Inferior parietal cortex (tissue), 1 donor: Measurements from ENCODE around the gene APBA2.
"Not testable (repeated sequence)": the region's sequence is repeated elsewhere in the genome, so short reads cannot be mapped to it uniquely, and the experiment has no call there.

Experiments used
- DNase-seq: peaks from one replicate; pipeline ENCODE4 v3.0.0-alpha.2; 2016; ENCODE audit errors: extremely low spot score

APBA2 gene

DNA sequence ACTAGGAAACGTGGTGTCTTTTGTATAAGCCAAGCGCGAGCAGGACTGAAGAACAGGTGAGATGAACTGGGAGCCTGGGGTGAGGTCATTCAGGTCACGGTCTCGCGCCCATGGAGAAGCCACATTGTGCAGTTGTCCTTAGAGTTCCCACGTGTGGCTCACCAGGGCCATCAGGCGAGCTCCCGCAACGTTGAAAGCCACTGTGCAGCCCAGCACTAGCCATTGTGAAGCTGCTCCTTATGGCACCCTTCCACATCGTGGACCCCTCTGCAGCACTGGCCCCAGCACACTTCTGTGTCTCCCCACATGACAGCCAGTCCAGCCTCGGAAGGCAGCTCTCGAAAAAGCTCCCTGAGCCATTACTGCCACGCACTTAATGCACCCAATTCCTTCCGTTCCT lies 7.6 kb upstream of the APBA2 start:
- DNase-seq = no peak

GRCh38 chr15:28879551-28879950 lies 6.2 kb upstream of the APBA2 start:
- no peak for DNase-seq

- no peak for DNase-seq
These were observed 5.1 kb upstream of the APBA2 start for GRCh38 chr15:28880680-28881079.

GRCh38 chr15:28881170-28881569 lies 4.6 kb upstream of the APBA2 start:
- DNase-seq = no peak

DNA sequence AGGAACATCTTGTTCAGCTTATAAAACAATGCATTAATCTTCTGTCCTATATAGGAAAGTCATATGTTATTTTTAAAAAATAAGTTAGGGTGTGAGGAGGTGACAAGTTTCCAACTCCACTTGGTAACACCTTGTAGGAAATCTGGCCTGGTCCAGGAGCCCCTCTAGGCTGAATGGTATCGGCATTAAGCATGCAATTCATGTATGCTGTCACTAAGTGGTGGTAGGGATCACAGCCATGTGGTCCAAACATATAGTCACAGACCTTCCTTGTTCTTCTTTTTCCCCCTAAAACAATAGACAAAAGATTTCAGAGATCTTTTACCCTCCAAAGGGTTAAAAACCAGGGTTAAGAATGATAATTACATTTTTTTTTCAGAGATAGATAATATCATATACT lies 4.2 kb upstream of the APBA2 start:
- DNase-seq = no peak

DNA sequence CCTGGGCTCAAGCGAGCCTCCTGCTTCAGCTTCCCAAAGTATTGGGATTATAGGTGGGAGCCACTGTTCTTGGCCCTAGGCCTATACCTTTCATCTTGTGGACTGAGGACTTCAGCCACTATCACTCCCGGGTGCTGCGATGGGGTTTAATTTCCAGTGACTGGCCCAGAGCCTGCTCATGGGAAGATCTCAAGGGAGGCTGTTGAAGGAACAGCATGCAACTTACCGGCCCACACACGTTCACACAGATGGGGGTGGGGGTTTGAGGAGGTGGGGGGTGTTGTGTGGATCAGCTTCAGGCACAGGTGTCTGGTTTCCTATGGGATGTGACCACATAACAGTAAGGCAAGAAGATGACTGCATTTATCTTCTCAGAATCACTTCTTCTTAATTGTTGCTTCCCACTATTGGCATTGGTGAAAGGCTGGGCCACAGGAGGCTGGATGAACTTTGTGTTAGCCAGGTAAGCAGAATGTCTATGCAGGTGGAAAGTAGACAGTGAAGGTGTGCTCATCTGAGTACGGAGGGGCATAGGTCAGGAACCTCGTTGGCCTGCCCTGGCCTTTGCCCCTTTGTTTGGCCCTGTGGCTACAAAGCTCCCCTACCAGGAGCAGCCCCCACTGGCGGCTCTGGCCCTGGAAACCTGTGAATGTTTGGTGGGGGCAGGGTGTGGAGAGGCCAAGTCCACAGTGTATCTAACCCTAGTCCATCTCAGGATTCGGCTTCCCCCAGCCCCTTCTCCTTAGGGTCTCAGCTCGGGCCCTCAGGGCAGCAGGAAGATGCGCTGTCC lies 1.4 kb upstream of the APBA2 start:
- DNase-seq = no peak

- DNase-seq = no peak
These were observed 595 bp upstream of the APBA2 start for GRCh38 chr15:28885128-28885629.

- DNase-seq = no peak
These were observed 911 bp downstream of the APBA2 start for GRCh38 chr15:28886431-28887338.

DNA sequence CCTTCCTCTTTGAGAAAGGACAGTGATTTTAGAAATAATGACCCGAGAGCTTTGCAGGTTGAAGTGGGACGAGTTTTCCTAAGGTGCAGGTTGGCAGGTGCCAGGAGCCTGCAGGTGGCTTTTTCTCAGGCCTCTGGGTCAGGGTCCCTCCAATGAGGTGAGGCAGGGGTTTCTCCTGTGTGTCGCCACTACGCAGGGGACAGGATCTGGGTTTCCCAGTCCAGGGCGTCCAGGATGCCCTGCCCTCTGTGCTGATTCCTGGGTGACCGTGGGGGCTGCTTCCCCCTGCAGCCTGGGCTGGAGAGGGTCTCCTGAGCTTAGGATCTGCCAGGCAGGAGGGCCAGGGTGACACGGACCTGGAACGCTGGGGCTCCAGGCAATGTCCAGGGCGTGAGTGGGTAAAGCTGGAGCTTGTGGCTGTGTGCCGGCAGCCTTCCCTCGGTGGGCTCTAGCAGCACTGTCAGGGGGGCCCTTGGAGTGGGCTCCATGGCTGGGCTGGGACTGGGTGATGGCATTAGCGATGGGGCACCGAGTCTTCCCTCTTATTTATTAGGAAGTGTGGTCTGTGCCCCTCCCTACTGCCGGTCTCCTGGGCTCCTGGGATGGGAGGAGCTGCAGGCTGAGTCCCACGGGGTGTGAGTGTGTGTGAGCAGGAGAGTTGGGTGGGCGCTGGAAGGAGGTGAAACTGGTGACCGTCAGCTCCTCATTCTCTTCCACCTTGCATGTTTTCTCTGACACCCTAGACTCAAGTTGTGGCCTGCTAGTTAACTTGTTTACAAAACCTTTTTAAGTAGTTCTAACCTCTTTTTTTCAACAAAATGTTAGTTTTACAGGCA lies 1.8 kb downstream of the APBA2 start:
- DNase-seq = no peak

- DNase-seq = no peak
These were observed 2.6 kb downstream of the APBA2 start for GRCh38 chr15:28888302-28888894.

GRCh38 chr15:28888900-28889299 lies 3.1 kb downstream of the APBA2 start:
- no peak for DNase-seq

DNA sequence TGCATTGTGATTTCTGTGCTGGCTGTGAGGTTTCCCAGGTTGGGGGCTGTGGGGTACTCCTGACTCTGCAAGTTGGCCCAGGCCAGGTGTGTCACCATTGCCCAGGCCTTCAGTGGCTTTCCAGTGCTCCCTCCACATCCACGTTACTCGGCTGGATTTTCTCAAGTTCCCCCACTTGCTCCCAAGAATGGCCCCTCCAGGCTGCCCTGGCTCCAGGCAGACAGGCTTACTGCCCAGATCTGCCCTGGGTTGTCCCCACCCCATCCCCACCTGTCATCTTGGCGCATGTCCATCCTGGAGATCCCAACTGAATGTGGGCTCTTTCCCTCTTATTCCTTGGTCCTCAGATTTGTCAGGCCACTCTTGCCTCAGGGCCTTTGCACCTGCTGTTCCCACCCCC lies 3.6 kb downstream of the APBA2 start:
- DNase-seq = no peak

DNA sequence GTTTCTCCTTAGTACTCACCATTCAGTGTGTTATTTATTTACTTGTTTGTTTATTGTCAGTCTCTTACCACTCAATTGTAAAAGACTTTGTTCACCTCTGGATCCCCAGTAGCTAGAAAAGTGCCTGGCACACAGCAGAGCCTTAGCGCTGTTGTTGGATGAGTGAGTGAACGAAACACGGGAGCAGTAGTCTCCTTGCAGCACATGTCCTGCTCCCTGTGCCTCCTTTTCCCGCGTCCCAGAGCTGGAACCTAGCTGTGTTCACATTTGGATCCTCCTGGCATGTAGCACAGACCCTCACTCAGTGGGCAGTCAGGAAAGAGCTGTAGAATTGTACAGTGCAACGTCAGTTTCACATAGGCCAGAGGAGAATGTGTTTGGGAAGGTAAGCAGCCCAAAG lies 4.1 kb downstream of the APBA2 start:
- DNase-seq = not testable (repeated sequence)

- not testable (repeated sequence) for DNase-seq
These were observed 4.5 kb downstream of the APBA2 start for GRCh38 chr15:28890291-28890690.

- DNase-seq = no peak
These were observed 5.1 kb downstream of the APBA2 start for GRCh38 chr15:28890711-28891495.

DNA sequence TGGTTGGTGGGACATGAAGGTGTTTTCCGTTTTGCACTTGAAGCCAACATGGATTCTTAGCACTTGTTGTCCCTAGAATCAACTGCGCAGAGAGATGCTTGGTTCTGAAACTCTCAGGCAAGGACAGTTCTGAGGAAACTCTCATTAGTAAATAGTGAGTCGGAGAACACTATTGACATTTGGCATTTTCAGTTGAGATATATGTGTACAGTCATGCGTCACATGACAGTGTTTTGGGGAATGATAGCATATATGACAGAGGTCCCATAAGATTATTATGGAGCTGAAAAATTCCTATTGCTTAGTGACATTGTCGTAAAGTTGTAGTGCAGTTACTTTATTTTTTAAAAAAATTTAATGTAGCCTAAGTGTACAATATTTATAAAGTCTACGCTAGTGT lies 5.8 kb downstream of the APBA2 start:
- DNase-seq = no peak

GRCh38 chr15:28892789-28893610 lies 7.2 kb downstream of the APBA2 start:
- no peak for DNase-seq

DNA sequence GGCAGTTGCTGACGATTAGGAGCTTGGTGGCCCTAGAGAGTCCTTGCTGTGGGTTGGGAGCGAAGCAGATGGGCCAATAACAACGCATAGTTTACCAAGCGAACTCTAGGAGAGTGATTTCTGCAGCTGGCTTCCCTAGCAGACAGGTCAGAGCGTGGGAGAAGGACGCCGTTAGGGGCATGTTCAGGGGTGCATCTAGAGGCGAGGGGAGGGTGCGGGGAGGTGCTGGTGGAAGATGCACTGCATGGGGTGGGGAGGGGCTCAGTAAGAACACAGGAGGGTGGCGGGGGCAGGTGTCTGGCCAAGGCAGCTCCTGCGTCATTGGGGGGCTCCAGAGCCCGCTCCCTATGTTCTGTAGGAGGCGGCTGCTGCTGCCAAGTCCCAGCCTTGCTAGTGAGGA lies 8.9 kb downstream of the APBA2 start:
- DNase-seq = no peak

- no peak for DNase-seq
These were observed 9.4 kb downstream of the APBA2 start for GRCh38 chr15:28895146-28895545.

GRCh38 chr15:28895566-28895965 lies 9.8 kb downstream of the APBA2 start:
- no peak for DNase-seq
